Measurements from ENCODE around the gene KRT75.

KRT75 gene

DNA sequence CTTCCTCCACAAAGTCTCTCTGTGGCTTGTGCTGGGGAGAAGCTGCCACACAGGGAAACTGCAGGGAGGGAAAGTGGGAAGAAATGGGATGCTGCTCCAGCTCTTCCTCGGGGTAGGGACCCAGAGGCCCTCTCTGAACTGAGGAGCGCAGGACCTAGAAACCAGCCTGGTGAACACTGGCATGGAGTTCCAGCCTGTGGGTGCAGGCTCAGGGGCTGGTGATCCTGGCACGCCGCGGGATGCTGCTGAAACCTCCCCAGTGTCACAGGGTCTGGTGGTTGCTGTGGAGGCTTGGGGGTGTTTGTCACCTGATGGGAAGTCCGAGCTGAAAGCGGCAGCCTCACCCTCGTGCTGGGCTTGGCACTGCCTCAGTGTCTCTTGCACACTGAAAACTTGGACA is 5.2 kb upstream of the KRT75 start:
- no peak for DNase-seq

DNA sequence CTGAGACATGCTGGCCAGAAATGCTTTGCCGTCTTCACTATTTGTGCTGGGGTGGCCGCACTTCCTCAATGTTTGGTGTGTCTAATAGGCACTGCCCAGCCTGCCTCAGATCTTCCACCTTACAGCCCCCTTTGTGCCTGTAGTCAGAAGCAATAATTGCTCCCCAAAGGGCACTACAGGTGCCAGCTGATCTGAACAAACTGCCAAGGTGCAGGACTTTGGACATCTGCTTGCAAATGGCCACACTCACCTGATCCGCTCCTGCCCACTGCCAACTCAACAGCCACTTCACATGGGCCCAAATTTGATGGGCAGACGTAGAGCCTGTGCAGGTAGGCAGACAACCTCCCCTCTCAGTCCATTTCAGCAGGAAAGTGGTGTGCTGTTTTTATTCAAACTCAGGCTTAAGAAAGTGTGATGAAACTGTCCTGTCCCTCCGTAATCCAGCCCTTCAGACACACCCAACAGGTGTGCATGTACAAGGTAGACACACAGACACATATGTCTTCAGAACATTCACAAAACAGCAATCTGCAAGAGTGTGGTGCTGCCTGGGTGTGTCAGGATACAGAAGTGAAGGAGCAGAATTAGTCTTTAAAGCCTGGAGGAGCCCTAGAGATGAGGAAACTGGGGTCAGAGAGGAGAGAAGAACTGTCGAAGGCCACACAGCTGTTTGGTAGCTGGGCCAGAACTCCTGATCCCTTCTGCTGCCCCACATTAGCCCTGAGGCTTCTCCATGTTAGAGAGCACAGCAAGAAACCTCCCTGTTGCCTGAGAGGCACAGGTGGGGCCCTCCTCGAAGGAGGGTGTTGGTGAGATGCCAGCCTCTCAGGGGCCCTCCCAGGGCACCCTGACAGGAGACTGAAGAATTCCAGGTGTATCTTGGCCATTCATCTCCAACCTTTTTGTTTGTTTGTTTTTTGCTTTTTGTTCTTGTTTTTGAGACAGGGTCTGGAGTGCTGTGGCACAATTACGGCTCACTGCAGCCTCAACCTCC is 4.4 kb upstream of the KRT75 start:
- no peak for DNase-seq

DNA sequence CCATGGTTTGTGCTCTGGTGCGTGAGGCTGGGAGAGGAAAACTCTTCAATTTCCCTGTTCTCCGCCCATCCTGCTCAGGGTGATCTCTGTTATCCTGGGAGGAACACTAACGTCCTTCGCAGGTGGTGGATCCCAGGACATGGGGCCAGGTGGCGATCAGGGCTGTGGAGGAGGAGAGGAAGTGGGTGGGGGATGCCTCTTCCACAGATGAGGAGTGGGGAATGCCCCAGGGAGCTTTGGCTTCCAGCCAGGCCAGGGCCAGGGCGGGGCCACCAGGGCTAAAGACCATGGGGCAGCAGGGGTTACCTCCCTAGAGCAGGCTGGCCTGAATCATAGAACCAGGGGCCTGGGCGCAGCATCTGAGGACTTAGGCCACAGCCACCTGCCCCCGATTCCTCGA is 3.3 kb upstream of the KRT75 start:
- no peak for DNase-seq

DNA sequence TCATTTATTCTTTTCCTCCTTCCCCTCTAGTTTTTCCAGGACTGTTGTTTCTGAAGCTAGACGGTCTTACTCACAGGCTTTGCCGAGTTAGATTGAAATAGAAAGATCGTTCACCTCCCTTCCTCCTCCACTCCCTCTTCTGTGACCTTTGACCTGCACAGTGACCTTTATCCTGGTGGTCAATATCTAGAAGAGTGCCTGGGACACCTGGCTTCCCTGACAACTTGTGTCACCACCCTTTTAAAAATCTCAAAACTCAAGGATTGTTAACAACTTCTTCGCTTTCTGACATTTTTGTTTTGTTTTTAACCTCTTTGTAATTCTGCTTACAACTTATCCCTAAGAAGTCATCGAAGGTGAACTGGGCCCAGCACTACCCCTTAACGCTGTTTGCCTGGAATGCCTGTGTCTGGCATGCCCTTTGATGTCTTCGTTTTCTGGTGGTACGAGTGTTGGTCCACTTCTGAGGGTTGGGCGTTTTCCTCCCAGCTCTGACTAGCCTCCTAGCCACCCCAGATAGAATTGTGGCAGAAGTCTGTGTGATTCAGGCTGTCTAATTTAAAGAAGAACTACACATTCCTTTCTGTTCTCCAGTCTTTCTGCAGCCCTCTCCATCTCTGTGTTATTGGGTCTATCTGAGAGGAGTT is 2.8 kb upstream of the KRT75 start:
- no peak for DNase-seq

DNA sequence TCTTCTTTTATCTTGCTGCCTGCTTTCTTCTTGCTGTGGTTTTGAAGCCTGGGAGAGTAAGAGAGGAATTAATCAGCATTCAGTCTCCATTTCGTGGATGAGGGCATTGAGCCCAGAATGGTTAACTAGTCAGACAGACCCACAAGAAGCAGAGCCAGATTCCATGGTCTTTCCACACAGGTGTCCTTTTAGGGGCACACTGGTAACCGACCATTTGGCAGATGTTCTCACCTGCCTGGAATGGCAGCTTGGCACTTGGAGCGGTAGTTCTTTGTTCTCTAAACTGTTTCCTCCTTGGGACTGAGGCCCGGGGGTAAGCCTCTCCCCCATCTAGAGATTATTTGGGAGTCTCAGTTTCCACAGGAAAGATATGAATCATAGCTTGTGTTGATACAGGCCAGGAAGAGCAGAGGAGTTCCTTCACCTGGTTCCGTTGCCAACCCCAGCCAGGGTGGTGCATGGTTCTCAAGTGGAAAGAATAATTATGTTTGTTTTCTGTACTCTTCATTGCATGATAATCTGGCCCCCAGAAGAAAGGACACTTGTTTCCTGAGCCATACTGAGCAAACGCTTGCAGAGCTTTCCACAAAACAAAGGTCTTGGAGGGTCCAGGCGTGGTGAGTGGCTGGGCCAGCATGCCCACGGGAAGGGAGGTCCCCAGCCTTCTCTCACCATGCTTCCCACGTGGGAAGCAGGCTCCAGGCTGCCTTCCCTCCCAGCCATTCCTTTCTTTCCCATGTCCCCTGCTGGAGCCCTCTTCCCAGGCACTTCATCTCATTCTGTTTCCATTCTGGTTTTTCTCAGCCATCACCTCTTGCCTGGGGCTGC is 2.0 kb upstream of the KRT75 start:
- no peak for DNase-seq

DNA sequence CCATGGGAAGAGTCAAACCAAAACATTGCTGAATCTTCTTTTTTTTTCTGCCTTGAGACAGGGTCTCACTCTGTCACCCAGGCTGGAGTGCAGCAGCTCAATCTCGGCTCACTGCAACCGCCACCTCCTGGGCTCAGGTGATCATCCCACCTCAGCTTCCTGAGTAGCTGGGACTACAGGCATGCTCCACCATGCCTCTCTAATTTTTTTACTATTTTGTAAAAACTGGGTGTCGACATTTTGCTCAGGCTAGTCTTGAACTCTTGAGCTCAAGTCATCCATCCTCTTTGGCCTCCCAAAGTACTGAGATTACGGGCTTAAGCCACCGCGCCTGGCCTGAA is 1.5 kb upstream of the KRT75 start:
- no peak for DNase-seq

DNA sequence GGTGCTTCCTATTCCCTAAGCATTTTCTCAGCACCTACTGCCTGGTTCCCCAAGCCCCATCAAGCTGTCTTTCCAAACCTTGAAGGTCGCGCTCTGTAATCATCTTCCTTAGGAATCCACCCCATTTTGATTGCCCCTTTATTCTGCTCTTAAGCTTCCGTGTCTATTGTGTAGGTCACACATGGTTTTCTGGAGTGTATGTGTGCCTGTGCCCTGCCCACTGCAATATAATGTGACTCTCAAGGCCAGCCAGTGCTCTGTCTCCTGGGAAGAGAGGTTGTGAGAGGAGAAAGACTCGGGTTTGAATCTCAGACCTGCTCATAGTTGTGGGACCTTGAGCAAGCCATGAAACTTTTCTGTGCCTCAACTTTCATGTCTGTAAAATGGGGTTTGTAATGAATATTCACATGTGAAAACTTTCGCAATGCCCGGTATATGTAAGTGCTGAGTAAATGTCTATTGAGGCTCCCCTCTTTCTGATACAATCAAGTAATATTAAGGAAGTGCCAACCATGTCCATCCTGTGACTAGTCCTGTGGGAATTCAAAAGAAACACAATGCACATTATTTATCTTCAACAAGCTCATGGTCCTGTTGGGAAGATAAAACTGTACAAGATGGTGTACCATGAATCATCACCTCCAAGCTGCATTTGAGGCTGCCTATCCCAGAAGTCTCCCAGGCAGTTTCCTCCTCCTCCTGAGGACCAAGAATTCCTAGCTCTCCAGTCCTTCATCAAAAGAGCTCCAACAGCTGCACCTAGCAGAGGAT is 774 bp upstream of the KRT75 start:
- no peak for DNase-seq

DNA sequence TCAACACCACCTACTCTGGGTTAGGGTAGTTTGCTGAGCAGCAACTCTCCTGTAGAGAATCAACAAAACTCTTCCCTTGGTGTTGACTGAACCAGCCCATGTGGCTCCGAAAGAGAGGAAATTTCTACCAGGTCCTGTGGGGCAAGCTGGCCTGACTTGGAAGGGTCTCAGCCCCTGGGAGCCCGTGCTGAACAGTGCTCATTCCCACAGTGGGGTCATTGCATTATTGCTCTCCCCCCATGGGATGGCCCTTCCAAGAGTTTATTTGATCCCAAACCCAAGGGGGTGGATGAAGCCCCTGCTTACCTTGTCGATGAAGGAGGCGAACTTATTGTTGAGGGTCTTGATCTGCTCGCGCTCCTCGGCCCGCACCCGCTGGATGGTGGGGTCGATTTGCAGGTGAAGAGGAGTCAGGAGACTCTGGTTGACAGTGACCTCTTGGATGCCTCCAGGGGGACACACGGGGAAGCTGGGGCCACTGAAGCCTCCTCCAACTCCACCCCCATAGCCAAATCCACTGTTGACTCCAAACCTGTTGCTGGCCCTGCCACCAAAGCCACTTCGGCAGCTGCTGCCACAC is 580 bp downstream of the KRT75 start:
- DNase-seq: no peak

DNA sequence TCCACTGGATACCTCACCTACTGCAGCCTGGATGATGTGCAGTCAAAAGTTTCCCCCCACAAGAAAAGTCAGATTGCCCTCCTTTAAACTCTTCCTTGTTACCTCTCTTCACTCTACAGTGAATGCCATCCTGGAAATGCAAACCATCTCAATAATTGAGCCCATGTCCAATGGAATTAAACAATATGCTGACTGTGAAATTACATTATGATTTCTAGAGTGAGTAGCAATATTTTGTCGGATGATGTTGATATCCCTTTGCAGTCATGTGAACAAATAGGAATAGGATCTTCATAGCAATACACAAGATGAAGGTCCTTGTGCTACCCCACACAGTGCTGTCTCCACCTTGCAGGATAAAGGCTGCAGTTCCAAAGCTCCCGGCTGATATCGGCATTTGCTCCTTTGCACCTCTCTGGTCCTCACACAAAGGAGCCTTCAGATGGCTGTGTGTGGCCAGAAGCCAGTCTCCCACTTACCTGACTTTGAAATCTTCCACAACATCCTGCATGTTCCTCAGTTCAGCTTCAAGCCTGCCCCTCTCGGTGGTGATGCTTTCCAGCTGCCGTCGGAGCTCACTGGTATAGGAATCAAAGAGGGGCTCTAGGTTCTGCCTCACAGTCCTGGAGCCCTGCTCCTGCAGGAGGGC is 1.5 kb downstream of the KRT75 start:
- no peak for DNase-seq

DNA sequence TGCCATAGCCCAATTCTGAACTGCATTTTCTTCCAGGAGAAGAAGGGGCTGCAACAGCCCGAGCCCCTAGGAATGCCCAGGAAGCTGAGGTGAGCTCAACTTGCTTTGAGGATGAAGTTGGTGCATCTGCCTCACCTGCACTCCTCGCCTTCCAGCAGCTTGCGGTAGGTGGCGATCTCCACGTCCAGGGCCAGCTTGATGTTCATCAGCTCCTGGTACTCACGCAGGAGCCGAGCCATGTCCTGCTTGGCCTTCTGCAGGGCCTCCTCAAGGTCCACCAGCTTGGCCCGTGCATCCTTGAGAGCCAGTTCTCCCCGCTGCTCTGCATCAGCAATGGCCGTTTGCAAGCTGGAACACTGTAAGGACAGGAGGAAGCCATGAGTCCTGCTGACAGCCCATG is 6.0 kb downstream of the KRT75 start:
- no peak for DNase-seq

DNA sequence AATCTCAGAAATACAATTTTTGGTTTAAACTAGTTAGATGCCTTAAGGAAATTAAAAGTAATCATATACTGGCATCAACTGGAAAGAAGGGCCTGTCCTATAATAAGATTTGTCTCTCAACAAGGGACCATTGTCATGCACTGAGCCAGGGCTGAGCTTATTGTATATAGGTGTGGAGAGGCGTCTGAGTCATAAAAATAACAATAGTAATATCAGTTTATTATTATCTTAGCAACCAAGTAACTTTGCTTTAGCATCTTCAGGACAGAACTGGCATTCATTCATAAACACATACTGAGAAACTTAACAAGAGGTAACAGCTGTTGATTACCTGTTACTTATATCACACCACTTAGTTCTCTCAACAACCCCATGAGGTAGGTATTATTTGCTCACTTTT is 7.1 kb downstream of the KRT75 start:
- no peak for DNase-seq

DNA sequence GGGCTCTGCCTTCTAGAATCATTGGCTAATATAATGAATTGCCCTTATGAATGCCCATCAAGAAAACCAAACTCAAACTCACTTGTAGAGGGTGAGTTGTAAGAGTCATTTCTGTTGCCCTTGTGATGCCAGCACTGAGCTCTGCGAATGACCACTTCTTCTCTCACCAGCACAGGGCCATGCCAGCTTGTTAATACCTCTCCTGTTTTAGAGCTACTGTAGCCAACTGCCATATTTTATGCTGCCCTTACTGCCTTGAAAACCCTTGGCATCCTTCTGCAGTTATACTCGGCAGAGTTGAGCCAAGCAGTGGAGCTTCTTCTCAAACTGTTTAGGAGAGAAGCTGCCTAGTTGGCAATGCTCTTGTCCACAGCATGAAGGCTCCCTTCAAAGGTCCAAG is 8.1 kb downstream of the KRT75 start:
- DNase-seq: no peak

DNA sequence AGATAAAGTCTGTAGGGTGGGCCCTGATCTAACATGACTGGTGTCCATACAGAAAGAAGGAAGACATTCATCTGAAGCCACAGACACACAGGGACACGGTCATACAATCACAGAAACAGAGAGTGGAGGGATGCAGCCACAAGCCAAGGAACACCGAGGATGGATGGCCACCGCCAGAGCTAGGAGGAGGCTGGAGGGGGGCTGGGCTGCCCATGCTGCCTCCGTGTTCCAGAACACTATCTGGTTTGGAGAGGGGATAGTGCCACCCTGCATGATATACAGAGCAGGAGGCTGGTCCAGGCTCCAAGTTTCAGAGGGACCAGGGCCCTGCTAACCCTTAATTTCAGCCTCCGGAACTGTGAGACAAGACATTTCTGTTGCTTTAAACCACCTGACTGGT is 8.7 kb downstream of the KRT75 start:
- DNase-seq: no peak

DNA sequence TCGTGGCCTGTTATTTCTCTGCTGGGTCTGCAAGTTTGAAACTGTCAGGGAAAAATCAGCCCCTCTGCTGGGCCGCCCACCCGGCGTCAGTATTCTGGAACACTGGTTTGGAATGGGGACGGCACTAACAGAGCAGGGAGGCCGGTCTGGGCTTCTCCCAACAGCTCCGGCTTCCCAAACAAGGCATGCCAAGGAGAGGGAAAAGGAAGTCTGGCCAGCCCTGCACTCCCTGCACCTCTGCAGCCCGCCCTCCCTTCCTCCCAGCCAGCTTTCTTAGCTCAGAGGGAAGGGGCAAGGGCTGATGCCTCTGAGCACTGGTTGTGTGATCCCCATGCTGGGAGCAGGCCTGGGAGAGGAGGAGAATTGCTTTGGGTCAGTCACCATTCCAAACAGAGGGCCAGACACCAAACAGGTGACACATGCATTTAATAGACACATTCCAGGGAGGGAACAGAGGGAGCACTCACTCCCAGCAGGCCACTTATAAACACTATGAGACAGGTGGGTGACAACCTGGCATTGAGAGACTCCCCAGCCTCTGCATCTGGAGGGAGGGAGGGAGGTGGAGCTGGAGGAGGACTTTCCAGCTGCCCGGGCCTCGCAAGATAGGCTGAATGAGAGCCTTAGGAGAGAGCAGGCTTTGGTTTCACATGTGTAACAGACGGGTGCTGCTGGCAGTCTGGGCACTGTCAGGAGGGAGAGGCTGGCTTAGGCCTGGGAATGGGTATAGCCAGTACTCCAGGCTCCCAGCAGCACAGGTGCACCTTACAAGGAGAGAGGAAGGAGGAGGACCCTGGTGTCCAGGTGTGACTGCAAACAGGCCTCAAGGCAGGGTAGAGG is 10.3 kb downstream of the KRT75 start:
- no peak for DNase-seq

DNA sequence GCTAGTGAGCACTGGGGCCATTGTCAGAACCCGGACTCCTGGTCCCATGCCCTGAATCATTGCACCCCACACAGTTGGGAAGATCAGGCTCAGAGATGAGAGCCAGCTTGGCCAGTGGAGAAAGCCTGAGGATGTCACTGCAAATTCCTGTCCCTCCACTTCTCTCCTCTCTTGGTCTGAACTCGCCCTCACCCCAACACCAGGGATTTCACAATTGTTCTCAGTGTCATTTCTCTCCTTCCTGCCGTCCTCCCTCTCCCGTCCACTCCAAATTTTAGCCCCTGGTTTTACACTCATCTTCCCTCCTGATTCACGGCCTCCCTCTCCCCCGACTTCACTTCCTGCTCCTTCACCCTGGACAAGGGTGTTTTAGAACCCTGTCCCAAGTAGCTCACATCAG is 11.1 kb downstream of the KRT75 start:
- DNase-seq: no peak

DNA sequence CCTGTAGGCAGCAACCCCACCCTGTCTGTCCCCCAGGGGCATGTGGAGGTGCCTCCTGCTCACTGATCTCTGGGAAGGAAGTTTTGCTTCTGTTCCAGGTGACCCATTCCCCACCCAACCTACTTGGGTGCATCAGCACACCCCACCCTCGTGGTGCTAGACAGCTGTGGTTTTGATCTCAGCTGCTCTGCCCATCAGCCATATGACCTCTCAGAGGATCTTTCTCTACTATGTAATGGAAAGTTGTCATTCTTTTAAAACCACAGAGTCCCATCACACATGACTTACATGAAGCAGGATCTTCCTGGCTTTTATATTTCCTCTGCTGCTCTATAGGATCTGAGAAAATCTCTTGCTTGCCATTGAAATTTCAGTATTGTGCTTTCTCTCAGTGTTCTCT is 14.5 kb downstream of the KRT75 start:
- DNase-seq: no peak

DNA sequence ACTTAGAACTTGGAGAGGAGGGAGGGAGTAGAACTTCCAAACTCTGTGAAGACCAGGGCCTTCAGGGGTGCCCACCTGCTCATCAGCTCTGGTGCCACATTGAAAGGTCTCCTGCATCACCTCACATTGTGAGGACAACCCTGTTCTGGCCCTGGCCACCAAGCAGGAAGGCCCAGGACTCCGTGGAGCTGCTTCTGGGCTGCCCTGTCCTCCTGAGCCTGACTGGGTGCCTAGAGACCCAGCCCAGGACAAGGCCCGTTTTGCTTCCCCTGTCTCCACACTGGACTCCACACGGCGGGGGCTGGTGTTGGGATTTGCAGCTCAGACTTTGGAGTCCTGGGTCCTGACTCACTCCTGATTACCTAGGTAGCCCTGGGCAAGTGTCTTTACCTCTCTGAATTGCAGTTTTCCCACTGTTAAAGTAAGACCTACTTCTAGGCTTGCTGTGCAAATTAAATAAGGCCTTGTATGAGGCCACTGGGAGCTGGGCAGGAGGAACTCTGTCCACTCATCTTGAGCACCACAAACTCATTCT is 15.5 kb downstream of the KRT75 start:
- DNase-seq: no peak

DNA sequence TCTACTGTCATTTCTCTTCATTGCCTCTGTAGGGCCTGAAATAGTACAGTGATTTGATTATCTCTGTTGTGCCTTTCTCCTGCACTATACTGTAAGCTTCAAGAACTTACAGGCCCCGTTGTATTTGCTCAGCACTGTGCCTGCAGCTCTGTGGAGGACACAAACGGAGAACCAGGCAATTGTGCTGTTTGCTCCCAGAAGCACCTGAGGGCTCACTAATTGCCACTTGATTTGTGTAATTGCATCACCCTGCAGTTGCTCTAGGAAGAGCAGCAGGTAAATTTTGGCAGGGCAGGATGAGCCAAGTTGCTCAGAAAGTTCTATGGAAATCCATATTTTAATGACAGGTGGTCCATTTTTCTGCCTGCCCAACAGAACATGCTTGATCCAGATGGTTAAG is 16.4 kb downstream of the KRT75 start:
- no peak for DNase-seq

DNA sequence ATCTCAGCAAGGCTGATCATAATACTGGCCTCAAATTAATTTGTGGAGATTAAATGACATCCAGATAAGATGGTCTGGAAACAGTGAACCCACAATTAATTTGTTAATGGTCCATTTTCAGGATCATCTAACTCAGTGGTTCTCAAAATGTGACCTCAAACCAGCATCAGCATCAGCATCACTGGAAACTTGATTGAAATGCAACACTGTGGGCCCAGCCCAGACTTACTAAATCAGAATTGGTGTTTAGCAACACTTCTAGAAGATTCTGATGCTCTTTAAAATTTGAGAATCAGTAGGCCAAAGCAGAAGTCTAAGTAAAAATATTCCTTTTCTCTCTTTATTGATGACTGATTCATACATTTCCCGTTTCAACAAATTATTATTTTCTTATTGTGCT is 17.4 kb downstream of the KRT75 start:
- DNase-seq: peak in 2 of 3 donors; percentile 11 to 47

DNA sequence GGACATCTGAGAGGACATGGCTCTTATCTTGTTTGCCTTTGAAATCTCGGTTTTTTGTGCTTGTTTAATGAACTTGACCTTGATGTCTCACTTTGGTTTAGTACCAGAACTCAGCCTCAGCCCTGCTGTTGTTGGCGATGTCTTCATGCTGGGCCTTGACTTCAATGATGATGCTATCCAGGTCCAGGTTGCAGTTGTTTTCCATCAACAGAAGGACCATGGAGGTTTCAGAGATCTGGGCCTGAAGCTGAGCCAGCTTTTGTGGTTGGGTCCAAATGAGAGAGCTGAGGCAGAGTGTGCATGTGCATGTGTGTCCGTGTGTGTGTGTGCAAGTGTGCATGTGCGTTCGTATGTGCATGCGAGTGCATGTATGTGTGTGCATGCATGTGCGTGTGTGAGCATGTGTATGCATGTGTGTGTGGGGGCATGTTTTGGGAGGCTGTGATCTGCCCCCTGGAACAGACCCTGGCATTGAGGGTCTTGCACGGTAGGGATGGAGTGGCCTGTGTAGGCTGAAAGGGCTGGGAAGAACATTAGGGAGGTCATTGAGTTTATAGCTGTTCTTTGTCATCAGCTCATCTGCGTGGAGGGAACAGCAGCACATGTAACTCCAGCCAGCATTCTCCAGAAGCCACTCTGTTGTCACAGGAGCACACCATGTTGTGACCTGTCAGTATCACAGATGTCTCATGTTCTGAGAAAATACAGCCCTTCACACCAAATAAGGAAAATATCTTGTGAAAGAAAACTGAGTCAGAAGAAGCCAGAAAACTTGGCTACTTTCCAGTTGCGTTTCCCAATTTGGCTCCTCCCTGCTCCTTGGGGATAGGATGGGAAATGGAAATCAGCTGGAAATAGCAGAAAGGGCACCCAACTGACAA is 18.1 kb downstream of the KRT75 start:
- DNase-seq: peak; percentile 47 to 86 (median 71)
